Mucosa of descending colon (tissue), 3 donors: ENCODE measurements around the gene AKAP1. TPM values are rescaled to one million over a fixed set of nuclear protein-coding genes. Genes with fewer than 3 reads are reported as not detected.
A peak's percentile ranks its signal among the peaks of the same experiment; 100 is the strongest.

Experiments
- ATAC-seq: fragments of 200-7000 bp; cut with Tn5 transposase; one replicate; pipeline ENCODE4 v1.9.1; 2020; ENCODE audit warnings: mild to moderate bottlenecking, moderate library complexity
- DNase-seq, 3 donors: peaks; one replicate each; pipeline ENCODE4 v3.0.0-alpha.2; 2020
- H3K36me3 ChIP-seq: fragments of 200-600 bp; one replicate; pipeline ENCODE4 v1.8.0; 2021; ENCODE audit warnings: low read depth, mild to moderate bottlenecking
- H3K4me1 ChIP-seq: fragments of 200-600 bp; one replicate; pipeline ENCODE4 v1.8.0; 2021; ENCODE audit warnings: low read depth, mild to moderate bottlenecking
- H3K4me3 ChIP-seq: fragments of 200-600 bp; one replicate; pipeline ENCODE4 v1.8.0; 2021; ENCODE audit warnings: mild to moderate bottlenecking
- H3K9me3 ChIP-seq: fragments of 200-600 bp; one replicate; pipeline ENCODE4 v1.8.0; 2021; ENCODE audit warnings: mild to moderate bottlenecking
- intact Hi-C, 2 donors: fragments of 100-400 bp; cut with DNase I in 1 of 2; cut with micrococcal nuclease in 1 of 2; formaldehyde crosslinking; loops; one replicate each; pipeline versions ENCODE4 v1.11.0 to v1.11.1; 2022; cut with DNase I, micrococcal nuclease
- total RNA-seq, 3 donors: library from RNA; stranded (reverse); fragmentation: NEBNext Ultra II Directional in 2 of 3; extraction: Animal tissue kit (Norgen Biotek cat#: 25700) in 2 of 3; gene quantifications; one replicate each; pipeline versions ENCODE4 v1.2.1 to v1.2.4, GENCODE V29; 2021 to 2023
- TF ChIP-seq, protein P1 (sequence below): fragments of 200-600 bp; IDR thresholded peaks from one replicate; pipeline ENCODE4 v1.8.0; 2022; ENCODE audit warnings: antibody characterized with exemption, mild to moderate bottlenecking
- donor health status: DM: no; HTN: no; CAD: no; lungs with moderate emphysema.
- donor health status: DM: no; HTN: no; CAD: no.
- donor health status: DM: no; HTN: yes; CAD: no.

Gene AKAP1
- total RNA-seq, 3 donors from 2014 or later, result 131 to 194 (median 155) TPM

DNA sequence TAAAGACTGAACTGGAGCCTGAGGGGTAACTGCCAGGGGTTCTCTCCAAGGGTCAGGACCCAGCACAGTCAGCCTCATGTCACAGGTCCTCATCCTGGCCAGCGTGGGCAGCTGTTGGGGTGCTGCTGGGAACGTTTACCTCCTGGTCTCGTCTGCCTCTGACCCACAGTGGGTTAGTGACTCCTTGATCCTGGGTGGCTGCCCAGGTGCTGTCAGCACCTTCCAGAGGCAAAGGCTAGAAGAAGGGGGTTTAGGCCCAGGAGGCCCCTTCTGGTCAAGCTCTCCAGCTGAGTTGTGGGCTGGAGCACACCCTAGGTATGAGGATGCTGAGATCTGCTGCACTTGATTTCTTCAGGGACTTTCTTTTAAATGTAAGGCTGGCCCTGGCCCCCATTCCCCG is 30.3 kb downstream of the AKAP1 start:
- peaks cover 9% of the 10 kb centered on the region for H3K36me3 ChIP-seq
- no peaks in the 10 kb centered on the region for H3K9me3 ChIP-seq
- TF ChIP-seq, protein P1, sequence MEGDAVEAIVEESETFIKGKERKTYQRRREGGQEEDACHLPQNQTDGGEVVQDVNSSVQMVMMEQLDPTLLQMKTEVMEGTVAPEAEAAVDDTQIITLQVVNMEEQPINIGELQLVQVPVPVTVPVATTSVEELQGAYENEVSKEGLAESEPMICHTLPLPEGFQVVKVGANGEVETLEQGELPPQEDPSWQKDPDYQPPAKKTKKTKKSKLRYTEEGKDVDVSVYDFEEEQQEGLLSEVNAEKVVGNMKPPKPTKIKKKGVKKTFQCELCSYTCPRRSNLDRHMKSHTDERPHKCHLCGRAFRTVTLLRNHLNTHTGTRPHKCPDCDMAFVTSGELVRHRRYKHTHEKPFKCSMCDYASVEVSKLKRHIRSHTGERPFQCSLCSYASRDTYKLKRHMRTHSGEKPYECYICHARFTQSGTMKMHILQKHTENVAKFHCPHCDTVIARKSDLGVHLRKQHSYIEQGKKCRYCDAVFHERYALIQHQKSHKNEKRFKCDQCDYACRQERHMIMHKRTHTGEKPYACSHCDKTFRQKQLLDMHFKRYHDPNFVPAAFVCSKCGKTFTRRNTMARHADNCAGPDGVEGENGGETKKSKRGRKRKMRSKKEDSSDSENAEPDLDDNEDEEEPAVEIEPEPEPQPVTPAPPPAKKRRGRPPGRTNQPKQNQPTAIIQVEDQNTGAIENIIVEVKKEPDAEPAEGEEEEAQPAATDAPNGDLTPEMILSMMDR, result no peak
- H3K4me1 ChIP-seq, result peaks cover 3% of the 10 kb centered on the region
- DNase-seq (no peak), ATAC-seq (no peak)
- intact Hi-C loops, result no loop called here
- no peak overlapping the region for H3K4me3 ChIP-seq

DNA sequence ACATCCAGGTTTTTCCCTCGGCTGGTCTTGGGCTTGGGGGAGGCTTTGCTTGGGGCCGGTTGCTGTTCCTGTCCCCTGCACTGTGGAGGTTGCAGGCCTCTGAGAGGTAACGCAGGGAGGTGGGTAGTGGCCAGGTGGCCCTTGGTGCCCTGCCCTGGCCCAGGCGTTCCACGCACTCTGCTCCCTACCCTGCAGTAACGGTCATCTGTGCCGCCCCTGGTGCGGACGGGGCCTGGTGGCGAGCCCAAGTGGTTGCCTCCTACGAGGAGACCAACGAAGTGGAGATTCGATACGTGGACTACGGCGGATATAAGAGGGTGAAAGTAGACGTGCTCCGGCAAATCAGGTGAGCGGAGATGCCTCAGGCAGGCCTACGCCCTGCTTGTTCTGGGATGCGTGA is 30.9 kb downstream of the AKAP1 start:
- ATAC-seq (no peak), DNase-seq (no peak)
- peaks cover 9% of the 10 kb centered on the region for H3K36me3 ChIP-seq
- intact Hi-C loops, result no loop called here
- TF ChIP-seq, protein P1, result no peak
- no peak overlapping the region for H3K4me3 ChIP-seq
- H3K9me3 ChIP-seq, result no peaks in the 10 kb centered on the region
- peaks cover 3% of the 10 kb centered on the region for H3K4me1 ChIP-seq

DNA sequence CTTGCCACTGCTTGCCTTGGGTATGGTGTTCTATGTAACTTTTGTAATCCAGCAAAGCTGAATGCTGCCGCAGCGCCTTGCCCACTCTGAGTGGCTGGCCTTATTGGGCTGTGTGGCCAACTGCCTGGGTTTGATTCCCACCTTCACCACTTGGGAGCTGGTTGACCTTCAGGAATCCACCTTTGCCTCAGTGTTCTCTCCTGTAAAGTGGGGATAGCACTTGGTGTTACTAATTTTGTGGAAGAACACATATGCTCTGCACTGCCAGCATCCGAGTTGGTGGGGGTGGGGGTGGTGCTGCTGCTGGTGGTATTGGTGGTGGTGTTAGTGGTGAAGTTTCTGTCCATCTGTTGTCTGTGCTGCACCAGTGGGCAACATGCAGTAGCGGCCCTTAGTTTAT is 32.8 kb downstream of the AKAP1 start:
- peaks cover 9% of the 10 kb centered on the region for H3K36me3 ChIP-seq
- intact Hi-C loops, result no loop called here
- no peak for ATAC-seq
- DNase-seq, result no peak
- H3K9me3 ChIP-seq, result no peaks in the 10 kb centered on the region
- TF ChIP-seq, protein P1, result no peak
- no peak overlapping the region for H3K4me3 ChIP-seq
- peaks cover 3% of the 10 kb centered on the region for H3K4me1 ChIP-seq

DNA sequence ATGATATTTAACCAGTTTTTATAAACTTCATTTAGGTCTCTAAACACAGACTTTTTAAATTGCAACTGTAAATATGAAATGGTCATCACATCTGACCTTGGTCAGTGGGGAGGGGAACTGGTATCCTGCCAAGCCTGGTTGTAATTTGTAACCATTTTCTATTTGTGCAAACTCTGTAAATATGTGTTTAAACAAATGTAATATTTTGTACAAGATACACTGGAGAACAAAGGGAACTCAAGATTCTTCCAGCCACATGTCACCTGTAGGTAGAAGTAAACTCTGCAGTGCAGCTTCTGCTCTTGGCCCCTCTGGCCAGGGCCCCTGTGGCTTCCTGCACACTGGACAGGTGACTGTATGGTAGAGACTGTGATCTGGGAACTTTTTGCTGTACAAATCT is 35.8 kb downstream of the AKAP1 start:
- Histone ChIP-seq H3K9me3 (no peaks in the 10 kb centered on the region), H3K4me3 (no peak overlapping the region), H3K4me1 (peaks cover 3% of the 10 kb centered on the region), H3K36me3 (peaks cover 4% of the 10 kb centered on the region)
- intact Hi-C loops, result no loop called here
- DNase-seq, result no peak
- ATAC-seq, result no peak
- TF ChIP-seq, protein P1, result no peak

DNA sequence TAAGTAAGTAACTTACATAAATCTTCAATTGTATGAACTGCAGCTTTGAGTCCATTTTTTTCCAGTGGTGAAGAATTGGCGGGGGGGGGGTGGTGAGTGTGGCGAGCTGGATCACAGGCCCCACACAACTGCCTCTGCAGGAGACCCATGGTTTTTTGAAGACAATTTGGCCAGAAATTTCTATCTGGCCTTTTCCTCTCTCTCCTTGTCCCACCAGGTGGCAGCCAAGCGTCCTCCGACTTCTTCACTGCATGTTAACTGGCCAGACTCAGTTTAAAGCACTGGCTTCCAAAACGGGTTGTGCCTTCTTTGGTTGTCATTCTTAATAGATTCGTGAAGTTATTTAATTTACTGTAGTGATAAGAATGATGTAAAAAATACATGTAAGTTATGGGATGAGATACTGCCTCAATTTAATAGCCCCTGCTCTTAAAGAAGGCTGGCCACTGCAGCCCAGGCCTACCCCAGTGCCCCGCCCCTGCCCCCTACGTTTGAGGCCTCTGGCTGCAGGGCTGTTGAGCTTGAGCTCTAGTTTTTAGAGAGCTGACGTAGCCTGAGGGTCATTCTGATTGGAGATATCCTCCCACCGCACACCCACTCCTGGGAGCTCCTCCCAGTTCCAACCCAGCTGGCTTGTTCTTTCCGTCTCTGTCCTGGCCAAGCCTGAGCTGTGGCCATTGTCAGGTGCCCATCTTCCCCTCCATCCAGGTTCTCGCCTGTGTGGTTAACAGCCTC is 36.4 kb downstream of the AKAP1 start:
- ATAC-seq, result peak; percentile 34
- H3K9me3 ChIP-seq, result no peaks in the 10 kb centered on the region
- peaks cover 4% of the 10 kb centered on the region for H3K36me3 ChIP-seq
- intact Hi-C loops, result no loop called here
- TF ChIP-seq, protein P1, result no peak
- peaks cover 3% of the 10 kb centered on the region for H3K4me1 ChIP-seq
- no peak overlapping the region for H3K4me3 ChIP-seq
- no peak for DNase-seq
